ENCODE data around the gene CCER1.

DNA sequence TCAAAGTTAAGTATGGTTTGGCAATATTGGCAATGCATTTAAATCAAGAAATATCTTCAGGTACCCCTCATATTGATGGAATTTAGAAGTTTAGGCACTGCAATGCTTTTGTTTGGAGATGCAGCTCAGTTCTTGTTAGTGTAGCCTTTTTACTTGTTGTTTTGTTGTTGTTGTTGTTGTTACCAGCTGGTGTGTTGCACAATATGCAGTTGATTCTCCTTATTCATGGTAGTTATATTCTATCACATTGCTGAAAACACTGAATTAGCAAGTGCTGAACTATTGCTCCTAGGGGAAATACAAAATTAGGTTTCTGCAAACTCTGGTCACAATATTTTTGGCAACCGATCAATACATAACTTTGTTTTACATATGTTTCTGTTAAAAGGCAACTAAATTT is 34.8 kb downstream of the CCER1 start:
- TF ChIP-seq CTCF (IDR thresholded peaks at IDR 0.05; ENCODE audit: low read depth, low read length, poor library complexity, severe bottlenecking) (no peak), EZH2phosphoT487 (IDR thresholded peaks at IDR 0.05; ENCODE audit: borderline replicate concordance, low read length) (no peak)
